HG03097 (cell line): ENCODE measurements around the gene AGPAT1.
"Not testable (repeated sequence)": the region's sequence is repeated elsewhere in the genome, so short reads cannot be mapped to it uniquely, and the experiment has no call there.

ENCODE experiments used
- ATAC-seq: cut with Tn5 transposase; IDR thresholded peaks from one replicate; pipeline ENCODE4 v1.9.1; 2021; ENCODE audit not compliant: unreplicated experiment, low FRiP score

AGPAT1 gene

GRCh38 chr6:32151181-32151862 is 24.6 kb downstream of the AGPAT1 start:
- ATAC-seq = no peak

- ATAC-seq = no peak
These were observed 25.7 kb downstream of the AGPAT1 start for GRCh38 chr6:32149932-32150870.

DNA sequence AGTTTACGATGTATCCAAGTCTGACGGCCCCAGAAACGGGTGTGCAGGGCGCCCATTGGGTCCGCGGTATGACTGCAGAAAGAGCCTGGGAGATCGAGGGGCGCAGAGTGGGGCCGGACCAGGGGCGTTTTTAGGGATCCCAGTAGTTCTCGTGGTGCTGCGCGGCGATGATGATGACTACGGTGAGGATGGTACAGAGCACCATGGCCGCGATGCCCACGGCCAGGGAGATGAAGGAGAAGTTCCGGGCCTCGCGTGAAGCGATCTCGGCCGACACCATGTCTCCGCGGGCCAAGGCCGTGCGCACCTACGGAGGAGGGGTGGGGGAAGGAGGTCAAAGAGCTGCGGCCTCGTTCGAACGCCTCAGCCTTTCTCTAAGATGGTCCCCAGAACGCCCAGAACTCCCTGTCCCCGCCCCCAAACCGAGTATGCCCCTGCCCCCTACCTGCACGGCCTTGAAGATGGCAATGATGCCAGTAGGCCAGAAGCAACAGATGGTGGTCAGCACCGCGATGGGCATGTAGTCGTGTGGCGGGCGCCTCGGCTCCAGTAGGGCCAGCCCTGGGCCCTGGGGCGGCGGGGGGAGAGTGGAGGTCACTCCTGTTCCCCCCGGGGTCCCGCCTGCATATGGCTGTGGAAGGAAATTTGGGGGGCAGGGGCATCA is 26.7 kb downstream of the AGPAT1 start:
- ATAC-seq = no peak

DNA sequence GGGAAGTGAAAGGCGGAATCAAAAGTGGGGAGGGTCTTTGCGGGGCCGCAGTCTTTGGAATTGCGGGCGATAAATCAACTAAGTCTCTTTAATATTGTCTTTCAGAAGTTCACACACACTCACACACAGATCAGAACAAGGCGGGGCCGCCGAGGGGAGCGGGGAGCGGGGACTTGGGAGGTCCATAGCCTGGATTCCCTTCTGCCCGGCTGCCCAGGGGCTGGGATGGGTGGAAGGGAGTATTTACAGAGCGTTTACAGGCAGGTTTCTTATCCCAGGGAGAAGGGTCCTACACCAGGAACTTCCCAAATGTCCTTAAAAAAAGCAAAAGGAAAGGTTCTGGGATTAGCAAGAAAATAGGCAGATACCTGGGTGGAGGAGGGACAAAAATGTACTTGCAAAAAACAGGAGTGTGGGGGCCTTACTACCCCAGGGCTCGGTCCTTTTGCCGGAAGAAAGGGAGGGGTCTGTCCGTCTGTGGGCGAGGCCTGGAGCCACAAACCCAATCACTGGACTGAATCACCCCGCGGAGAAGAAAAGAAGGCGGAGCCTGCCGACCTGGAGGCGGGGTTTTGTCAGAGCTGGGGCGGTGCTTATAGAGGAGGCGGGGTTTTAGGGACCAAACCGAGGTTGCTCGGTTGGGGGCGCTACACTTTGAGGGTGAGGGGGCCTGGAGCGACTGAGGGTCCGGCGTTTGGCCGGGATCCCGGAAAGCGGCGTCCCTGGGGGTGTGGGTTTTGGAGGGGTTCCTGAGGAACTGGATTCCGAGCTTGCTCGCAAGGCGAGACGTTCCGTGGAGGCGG is 27.4 kb downstream of the AGPAT1 start:
- no peak for ATAC-seq

- no peak for ATAC-seq
These were observed 28.3 kb downstream of the AGPAT1 start for GRCh38 chr6:32147401-32148132.

DNA sequence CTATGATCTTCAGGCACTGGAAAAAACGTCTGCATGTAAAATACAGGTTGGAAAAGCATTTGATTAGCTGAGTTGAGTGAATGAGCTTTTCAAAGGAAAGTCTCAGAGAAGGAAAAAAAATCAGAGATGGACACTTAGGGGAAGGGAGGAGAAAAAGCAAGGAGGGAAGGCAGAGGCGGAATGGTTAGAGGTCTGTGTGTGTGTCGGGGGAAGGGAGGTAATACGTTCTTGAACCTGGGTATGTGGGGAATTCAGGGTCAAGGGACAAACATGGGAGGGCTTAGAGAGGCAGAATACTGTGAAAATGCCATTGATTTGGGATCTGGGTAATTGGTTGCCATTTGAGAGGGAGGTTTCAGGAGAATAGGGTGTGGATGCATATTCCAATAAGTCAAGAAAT is 29.2 kb downstream of the AGPAT1 start:
- ATAC-seq = no peak

- ATAC-seq = no peak
These were observed 29.6 kb downstream of the AGPAT1 start for GRCh38 chr6:32146287-32146686.

- ATAC-seq = not testable (repeated sequence)
These were observed 31.6 kb downstream of the AGPAT1 start for GRCh38 chr6:32144238-32144637.

GRCh38 chr6:32140420-32141046 is 35.4 kb downstream of the AGPAT1 start:
- no peak for ATAC-seq

GRCh38 chr6:32139590-32139989 is 36.3 kb downstream of the AGPAT1 start:
- no peak for ATAC-seq

GRCh38 chr6:32137454-32137853 is 38.4 kb downstream of the AGPAT1 start:
- no peak for ATAC-seq

GRCh38 chr6:32133786-32134185 is 42.1 kb downstream of the AGPAT1 start:
- ATAC-seq = no peak

DNA sequence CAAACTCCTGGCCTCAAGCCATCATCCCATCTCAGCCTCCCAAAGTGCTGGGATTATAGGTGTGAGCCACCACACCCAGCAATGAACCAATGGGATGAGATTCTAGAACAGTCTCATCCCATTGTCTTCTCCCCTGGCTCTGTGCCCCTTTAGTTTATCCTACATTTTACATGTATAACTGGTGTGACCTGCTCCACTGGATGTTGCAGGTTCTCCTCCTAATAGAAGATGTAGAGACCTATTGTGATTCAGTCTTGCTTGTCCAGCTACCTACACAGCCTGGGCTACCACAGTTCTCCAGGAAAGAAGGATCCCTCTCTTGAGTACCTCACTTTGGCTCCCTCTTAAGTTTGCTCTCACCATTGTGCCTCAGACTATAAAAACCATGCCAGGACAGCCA is 43.8 kb downstream of the AGPAT1 start:
- ATAC-seq = no peak

- ATAC-seq = no peak
These were observed 44.4 kb downstream of the AGPAT1 start for GRCh38 chr6:32131439-32131948.

GRCh38 chr6:32129297-32130088 is 46.4 kb downstream of the AGPAT1 start:
- ATAC-seq = peak; percentile 2

DNA sequence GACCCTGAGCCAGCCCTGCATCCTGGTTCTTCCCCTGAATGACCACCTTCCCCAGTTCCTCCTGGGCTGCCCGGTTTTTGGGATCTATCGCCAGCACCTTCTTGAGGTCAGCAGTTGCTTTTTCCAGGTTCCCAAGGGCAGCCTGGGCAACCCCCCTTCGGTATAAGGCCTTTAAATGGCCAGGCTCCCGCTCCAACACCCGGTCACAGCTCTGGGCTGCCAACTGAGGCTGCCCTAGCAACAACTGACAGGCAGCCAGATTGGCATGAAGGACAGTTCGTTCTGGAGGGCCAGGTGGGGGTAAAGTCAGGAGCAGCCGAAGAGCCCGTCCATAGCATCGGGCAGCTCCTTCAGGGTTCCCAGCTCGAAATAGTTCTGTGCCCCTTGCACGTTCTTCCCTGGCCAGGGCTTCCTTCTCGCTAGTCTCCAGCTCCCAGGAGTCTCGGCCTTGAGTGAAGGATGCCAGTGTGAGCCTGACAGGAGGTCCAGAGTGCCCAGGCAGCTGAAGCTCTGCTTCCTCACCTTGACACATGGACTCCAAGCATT is 47.1 kb downstream of the AGPAT1 start:
- ATAC-seq = no peak

DNA sequence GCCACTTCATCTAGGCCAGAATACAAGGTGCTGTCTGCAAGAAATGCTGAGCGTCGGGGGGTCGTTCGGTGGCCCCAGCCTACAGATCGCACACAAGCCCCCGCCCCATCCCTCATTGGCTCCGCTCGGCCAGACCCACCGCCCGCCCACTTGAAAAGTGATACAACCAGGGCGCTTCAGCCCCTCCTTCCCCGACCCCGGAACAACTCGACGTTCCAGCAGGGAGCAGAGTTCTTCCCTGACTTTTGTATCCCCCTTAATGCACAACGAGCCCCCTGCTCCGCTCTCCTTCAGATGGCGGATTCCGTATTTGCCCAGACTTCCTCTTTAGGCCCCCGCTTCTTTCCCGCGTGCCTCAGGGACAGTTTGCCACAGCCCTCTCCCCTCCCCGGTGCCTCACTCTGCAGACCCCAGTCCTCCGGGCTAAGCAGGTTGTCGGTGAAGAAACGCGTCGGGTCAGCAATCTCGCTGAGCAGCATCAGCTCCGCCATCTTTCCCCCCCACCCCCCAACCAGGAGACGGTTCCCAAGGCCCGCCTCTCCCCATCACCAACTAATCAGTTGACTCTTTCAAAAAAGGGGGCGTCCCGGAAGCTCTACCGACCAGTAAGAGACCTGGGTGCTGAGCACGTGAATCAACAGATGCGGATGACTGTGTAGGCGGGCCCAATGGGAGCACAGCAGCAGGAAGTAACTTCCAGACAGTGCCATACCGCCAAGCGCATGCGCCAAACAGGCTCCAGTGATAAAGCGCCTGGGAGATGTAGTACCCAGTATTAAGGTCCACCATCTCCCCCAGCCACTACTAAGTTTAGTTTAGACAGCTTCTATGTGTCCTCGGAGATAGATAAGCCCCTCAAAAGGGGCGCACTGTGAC is 47.9 kb downstream of the AGPAT1 start, which contains the start of gene ATF6B:
ATF6B (minus strand) TSS at position 530 of the 876 bp plus-strand sequence; CDS start at position 491, 39 bp downstream.
- peak; percentile 80 for ATAC-seq
